Liver (tissue), 3 donors: ENCODE measurements around the gene TENT4B.

Source experiments
- GABPA ChIP-seq, 2 donors: IDR thresholded peaks in 1 of 2; conservative IDR thresholded peaks in 1 of 2; 2 replicates each; pipeline ENCODE4 v1.6.1; 2016; ENCODE audit warnings: antibody characterized with exemption in 2 of 2, mild to moderate bottlenecking in 1 of 2, moderate library complexity in 1 of 2
- JUND ChIP-seq, 2 donors: IDR thresholded peaks; 2 replicates each; pipeline ENCODE4 v1.6.1; 2016; ENCODE audit warnings: antibody characterized with exemption in 2 of 2
- RAD21 ChIP-seq, 2 donors: IDR thresholded peaks; 2 replicates each; pipeline ENCODE4 v1.6.1; 2016; ENCODE audit warnings: antibody characterized with exemption in 2 of 2, mild to moderate bottlenecking in 2 of 2
- SP1 ChIP-seq: IDR thresholded peaks from 2 replicates; pipeline ENCODE4 v1.6.1; 2018; ENCODE audit warnings: antibody characterized with exemption, mild to moderate bottlenecking
- YY1 ChIP-seq: IDR thresholded peaks from 2 replicates; pipeline ENCODE4 v1.6.1; 2016; ENCODE audit warnings: antibody characterized with exemption, mild to moderate bottlenecking
- TF ChIP-seq, protein P1 (sequence below): fragments of 150-350 bp; IDR thresholded peaks from 2 replicates; pipeline ENCODE4 v1.5.1; 2017; ENCODE audit warnings: improper control_type of control experiment, low read depth, low read length; ENCODE audit not compliant: missing input control
- TF ChIP-seq, protein P2 (sequence below): IDR thresholded peaks from 2 replicates; pipeline ENCODE4 v1.6.1; 2016; ENCODE audit warnings: antibody characterized with exemption
- TF ChIP-seq, protein P3 (sequence below): IDR thresholded peaks from 2 replicates; pipeline ENCODE4 v1.6.1; 2016; ENCODE audit warnings: antibody characterized with exemption, mild to moderate bottlenecking
- donor health status: healthy.
- donor health status: healthy.

DNA sequence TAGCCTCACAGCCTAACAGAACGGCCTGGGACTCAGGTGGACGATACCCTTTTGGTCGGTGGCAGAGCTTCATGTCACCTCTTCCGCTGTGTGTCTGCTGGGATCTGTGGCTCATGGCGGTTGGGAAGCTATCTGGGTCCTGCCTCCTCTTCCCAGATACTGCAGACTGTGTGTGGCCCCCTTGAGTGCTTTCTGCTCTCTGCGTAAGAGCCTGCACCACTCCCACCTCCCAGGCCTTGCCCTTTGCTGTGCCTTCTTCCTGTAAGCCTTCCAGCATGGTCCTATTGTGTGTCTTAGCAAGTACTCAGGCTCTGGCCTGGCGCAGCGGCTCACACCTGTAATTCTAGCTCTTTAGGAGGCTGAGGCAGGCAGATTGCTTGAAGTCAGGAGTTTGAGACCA, 95.7 kb downstream of the TENT4B start:
- TF ChIP-seq, protein P1, sequence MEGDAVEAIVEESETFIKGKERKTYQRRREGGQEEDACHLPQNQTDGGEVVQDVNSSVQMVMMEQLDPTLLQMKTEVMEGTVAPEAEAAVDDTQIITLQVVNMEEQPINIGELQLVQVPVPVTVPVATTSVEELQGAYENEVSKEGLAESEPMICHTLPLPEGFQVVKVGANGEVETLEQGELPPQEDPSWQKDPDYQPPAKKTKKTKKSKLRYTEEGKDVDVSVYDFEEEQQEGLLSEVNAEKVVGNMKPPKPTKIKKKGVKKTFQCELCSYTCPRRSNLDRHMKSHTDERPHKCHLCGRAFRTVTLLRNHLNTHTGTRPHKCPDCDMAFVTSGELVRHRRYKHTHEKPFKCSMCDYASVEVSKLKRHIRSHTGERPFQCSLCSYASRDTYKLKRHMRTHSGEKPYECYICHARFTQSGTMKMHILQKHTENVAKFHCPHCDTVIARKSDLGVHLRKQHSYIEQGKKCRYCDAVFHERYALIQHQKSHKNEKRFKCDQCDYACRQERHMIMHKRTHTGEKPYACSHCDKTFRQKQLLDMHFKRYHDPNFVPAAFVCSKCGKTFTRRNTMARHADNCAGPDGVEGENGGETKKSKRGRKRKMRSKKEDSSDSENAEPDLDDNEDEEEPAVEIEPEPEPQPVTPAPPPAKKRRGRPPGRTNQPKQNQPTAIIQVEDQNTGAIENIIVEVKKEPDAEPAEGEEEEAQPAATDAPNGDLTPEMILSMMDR: no peak
- TF ChIP-seq RAD21 (IDR thresholded peaks at IDR 0.05): no peak
- TF ChIP-seq GABPA (IDR thresholded peaks at IDR 0.05 in 1 of 2, conservative IDR thresholded peaks at IDR 0.05 in 1 of 2): no peak
- TF ChIP-seq, protein P2, sequence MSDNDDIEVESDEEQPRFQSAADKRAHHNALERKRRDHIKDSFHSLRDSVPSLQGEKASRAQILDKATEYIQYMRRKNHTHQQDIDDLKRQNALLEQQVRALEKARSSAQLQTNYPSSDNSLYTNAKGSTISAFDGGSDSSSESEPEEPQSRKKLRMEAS: no peak
- TF ChIP-seq JUND (IDR thresholded peaks at IDR 0.05): no peak
- no peak for TF ChIP-seq YY1
- TF ChIP-seq, protein P3, sequence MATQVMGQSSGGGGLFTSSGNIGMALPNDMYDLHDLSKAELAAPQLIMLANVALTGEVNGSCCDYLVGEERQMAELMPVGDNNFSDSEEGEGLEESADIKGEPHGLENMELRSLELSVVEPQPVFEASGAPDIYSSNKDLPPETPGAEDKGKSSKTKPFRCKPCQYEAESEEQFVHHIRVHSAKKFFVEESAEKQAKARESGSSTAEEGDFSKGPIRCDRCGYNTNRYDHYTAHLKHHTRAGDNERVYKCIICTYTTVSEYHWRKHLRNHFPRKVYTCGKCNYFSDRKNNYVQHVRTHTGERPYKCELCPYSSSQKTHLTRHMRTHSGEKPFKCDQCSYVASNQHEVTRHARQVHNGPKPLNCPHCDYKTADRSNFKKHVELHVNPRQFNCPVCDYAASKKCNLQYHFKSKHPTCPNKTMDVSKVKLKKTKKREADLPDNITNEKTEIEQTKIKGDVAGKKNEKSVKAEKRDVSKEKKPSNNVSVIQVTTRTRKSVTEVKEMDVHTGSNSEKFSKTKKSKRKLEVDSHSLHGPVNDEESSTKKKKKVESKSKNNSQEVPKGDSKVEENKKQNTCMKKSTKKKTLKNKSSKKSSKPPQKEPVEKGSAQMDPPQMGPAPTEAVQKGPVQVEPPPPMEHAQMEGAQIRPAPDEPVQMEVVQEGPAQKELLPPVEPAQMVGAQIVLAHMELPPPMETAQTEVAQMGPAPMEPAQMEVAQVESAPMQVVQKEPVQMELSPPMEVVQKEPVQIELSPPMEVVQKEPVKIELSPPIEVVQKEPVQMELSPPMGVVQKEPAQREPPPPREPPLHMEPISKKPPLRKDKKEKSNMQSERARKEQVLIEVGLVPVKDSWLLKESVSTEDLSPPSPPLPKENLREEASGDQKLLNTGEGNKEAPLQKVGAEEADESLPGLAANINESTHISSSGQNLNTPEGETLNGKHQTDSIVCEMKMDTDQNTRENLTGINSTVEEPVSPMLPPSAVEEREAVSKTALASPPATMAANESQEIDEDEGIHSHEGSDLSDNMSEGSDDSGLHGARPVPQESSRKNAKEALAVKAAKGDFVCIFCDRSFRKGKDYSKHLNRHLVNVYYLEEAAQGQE: no peak
- TF ChIP-seq SP1: no peak
